Upper lobe of left lung (tissue), 4 donors: ENCODE measurements around the gene LRRK1.

Experiments used
- CTCF ChIP-seq, 6 experiments: fragments of 450-650 bp in 4 of 6; fragments of 200-600 bp in 2 of 6; sonication (generic) in 2 of 6; IDR thresholded peaks; one replicate each; pipeline ENCODE4 v1.5.1; 2016 to 2019; ENCODE audit warnings: antibody characterized with exemption in 6 of 6
- EP300 ChIP-seq, 4 donors: sonication (generic); formaldehyde crosslinking; IDR thresholded peaks; one replicate each; pipeline ENCODE4 v1.5.1; 2017; ENCODE audit warnings: antibody characterized with exemption in 4 of 4, control low read depth in 2 of 4
- POLR2A ChIP-seq, 4 donors: fragments of 450-650 bp; IDR thresholded peaks; one replicate each; pipeline ENCODE4 v1.5.1; 2016 to 2017; ENCODE audit warnings: antibody characterized with exemption in 4 of 4, mild to moderate bottlenecking in 2 of 4
- POLR2AphosphoS5 ChIP-seq, 2 donors: sonication (generic); formaldehyde crosslinking; IDR thresholded peaks; one replicate each; pipeline ENCODE4 v1.5.1; 2017; ENCODE audit warnings: antibody characterized with exemption in 2 of 2

- TF ChIP-seq POLR2A (IDR thresholded peaks at IDR 0.05) (no peak), CTCF (IDR thresholded peaks at IDR 0.05) (no peak), EP300 (IDR thresholded peaks at IDR 0.05) (no peak), POLR2AphosphoS5 (IDR thresholded peaks at IDR 0.05) (no peak)
Observed at GRCh38 chr15:100875495-100875894, 43.7 kb upstream of the LRRK1 start.
